ENCODE measurements around the gene DNAAF2.

The DNAAF2 gene

DNA sequence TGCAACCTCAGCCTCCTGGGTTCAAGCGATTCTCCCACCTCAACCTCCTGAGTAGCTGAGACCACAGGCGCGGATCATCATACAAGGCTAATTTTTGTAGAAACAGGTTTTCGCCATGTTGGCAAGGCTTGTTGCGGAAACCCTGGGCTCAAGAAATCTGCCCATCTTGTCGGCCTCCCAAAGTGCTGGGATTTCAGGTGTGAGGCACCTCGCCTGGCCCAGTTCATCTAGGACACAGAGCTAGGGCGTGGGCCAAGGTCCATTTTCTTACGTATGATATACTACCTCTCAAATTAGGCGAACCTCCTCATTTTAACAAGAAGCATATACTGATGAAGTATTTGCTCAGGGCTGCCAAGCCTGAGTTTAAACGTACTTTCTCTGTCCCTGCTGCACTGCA lies 51.0 kb downstream of the DNAAF2 start:
- peaks cover 13 to 15% of the 10 kb centered on the region in 2 donors for H3K4me1 ChIP-seq (ENCODE audit: control insufficient read depth in 2 of 2, insufficient read depth in 2 of 2, low read length in 2 of 2)
- H3K27me3 ChIP-seq (ENCODE audit: control insufficient read depth in 2 of 2, insufficient read depth in 2 of 2, low read length in 2 of 2): no peaks in the 10 kb centered on the region
- H3K9me3 ChIP-seq (ENCODE audit: control insufficient read depth in 2 of 2, low read length in 2 of 2): no peaks in the 10 kb centered on the region
- peak overlapping the region; percentile 19 to 94 for H3K4me3 ChIP-seq (ENCODE audit: low read length in 2 of 2)
- H3K9ac ChIP-seq (ENCODE audit: low read depth in 1 of 2, low read length in 2 of 2): no peak overlapping the region
- H3K36me3 ChIP-seq (ENCODE audit: control insufficient read depth in 2 of 2, insufficient read depth in 2 of 2, low read length in 2 of 2): peaks cover 11 to 21% of the 10 kb centered on the region in 2 donors
- H3K27ac ChIP-seq (ENCODE audit: low read depth in 2 of 2, low read length in 2 of 2): no peak overlapping the region

DNA sequence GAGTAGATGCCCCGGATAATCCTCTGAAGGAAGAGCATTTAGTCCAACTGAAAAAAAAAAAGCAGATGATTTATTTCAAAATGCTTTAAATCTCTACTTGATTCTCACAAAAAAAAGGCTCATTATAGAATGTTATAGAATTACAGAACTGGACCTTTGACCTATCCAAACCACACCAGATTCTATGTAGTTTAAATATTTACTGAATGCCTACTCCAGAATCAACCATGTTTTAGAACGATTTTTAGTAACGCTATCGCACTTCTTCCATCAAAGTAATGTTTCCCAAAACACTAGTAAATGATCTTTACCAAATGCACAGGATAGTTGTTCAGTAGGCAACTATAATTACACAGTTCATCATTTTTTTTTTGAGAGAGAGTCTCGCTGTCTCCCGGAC lies 51.4 kb downstream of the DNAAF2 start:
- Histone ChIP-seq H3K27me3 (ENCODE audit: control insufficient read depth in 2 of 2, insufficient read depth in 2 of 2, low read length in 2 of 2) (no peaks in the 10 kb centered on the region), H3K9me3 (ENCODE audit: control insufficient read depth in 2 of 2, low read length in 2 of 2) (no peaks in the 10 kb centered on the region), H3K27ac (ENCODE audit: low read depth in 2 of 2, low read length in 2 of 2) (no peak overlapping the region), H3K4me3 (ENCODE audit: low read length in 2 of 2) (peak overlapping the region in 1 of 2 donors; percentile 94), H3K36me3 (ENCODE audit: control insufficient read depth in 2 of 2, insufficient read depth in 2 of 2, low read length in 2 of 2) (peaks cover 11 to 21% of the 10 kb centered on the region in 2 donors), H3K4me1 (ENCODE audit: control insufficient read depth in 2 of 2, insufficient read depth in 2 of 2, low read length in 2 of 2) (peaks cover 13 to 15% of the 10 kb centered on the region in 2 donors), H3K9ac (ENCODE audit: low read depth in 1 of 2, low read length in 2 of 2) (no peak overlapping the region)

DNA sequence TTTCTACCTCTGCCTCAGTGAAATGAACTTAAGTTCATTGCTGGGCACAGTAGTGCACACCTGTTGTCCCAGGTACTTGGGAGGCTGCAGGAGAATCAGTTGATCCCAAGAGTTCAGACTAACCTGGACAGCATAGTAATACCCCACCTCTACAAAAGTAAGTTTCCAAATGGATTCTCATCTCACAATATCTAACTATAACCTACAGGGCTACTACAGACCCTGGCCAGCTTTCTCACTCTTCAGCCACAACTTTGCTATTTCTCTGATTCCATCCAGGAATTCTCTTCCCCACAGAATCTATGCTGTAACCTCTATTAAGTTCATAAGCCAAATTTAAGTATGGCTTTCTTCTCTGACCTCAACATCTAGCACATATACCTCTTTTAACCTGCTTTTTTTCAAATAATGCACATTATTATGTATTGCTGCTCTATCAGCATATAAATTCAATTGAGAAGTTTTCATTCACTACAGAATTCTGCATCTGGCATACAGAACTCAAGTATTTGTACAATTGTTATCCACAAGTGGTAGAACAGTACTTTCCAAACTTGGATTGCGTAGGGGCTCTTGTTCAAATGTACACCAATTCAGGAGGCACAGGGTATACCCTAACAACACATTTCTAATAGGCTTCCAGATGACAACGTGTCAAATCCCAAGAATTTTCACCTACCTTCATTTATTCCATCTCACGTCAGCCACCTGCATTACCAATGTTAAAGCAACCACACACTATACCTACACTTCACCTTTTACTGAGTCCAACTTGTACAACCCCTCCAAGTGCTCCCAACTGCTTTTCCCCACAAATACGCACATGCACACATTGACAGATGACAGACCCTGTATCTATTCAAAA lies 52.7 kb downstream of the DNAAF2 start:
- Histone ChIP-seq H3K4me1 (ENCODE audit: control insufficient read depth in 2 of 2, insufficient read depth in 2 of 2, low read length in 2 of 2) (peaks cover 13 to 15% of the 10 kb centered on the region in 2 donors), H3K9ac (ENCODE audit: low read depth in 1 of 2, low read length in 2 of 2) (no peak overlapping the region), H3K9me3 (ENCODE audit: control insufficient read depth in 2 of 2, low read length in 2 of 2) (no peaks in the 10 kb centered on the region), H3K27me3 (ENCODE audit: control insufficient read depth in 2 of 2, insufficient read depth in 2 of 2, low read length in 2 of 2) (no peaks in the 10 kb centered on the region), H3K4me3 (ENCODE audit: low read length in 2 of 2) (no peak overlapping the region), H3K36me3 (ENCODE audit: control insufficient read depth in 2 of 2, insufficient read depth in 2 of 2, low read length in 2 of 2) (peaks cover 11 to 22% of the 10 kb centered on the region in 2 donors), H3K27ac (ENCODE audit: low read depth in 2 of 2, low read length in 2 of 2) (no peak overlapping the region)

DNA sequence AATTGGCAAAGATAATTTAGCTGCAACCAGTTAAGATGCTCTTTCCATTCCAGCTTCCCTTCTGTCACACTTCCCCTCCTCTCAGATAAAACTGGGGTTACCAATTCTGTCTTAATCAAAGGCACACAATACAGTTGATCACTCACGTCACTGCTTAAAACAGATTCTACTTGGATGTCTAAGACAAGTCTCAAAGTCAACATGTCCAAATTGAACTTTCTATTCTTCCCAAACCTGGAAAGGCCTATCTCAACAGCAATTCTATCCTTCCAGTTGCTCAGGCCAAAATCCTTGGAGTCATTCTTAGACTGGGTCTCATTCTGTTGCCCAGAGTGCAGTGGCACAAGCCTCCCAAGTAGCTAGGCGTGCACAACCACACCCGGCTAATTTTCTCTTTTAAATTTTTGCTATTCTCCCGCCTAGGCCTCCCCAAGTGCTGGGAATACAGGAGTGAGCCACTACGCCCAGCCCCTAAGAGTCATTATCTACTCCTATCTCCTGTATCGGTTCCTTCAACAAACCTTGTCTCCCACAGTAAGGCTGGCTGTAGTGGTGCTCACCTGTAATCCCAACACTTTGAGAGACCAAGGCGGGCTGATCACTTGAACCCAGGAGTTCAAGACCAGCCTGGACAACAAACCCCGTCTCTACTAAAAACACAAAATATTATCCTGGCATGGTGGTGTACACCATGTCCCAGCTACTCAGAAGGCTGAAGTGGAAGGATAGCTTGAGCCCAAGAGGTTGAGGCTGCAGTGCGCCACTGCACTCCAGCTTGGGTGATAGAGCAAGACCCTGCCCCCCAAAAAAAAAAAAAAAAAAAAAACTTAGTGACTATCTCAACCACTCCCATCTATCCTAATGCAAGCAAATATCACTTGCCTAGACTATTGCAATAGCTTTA lies 53.6 kb downstream of the DNAAF2 start:
- no peak overlapping the region for H3K27ac ChIP-seq (ENCODE audit: low read depth in 2 of 2, low read length in 2 of 2)
- no peaks in the 10 kb centered on the region for H3K9me3 ChIP-seq (ENCODE audit: control insufficient read depth in 2 of 2, low read length in 2 of 2)
- no peaks in the 10 kb centered on the region for H3K27me3 ChIP-seq (ENCODE audit: control insufficient read depth in 2 of 2, insufficient read depth in 2 of 2, low read length in 2 of 2)
- no peak overlapping the region for H3K9ac ChIP-seq (ENCODE audit: low read depth in 1 of 2, low read length in 2 of 2)
- peaks cover 13 to 15% of the 10 kb centered on the region in 2 donors for H3K4me1 ChIP-seq (ENCODE audit: control insufficient read depth in 2 of 2, insufficient read depth in 2 of 2, low read length in 2 of 2)
- H3K4me3 ChIP-seq (ENCODE audit: low read length in 2 of 2): no peak overlapping the region
- H3K36me3 ChIP-seq (ENCODE audit: control insufficient read depth in 2 of 2, insufficient read depth in 2 of 2, low read length in 2 of 2): peaks cover 15 to 31% of the 10 kb centered on the region in 2 donors

DNA sequence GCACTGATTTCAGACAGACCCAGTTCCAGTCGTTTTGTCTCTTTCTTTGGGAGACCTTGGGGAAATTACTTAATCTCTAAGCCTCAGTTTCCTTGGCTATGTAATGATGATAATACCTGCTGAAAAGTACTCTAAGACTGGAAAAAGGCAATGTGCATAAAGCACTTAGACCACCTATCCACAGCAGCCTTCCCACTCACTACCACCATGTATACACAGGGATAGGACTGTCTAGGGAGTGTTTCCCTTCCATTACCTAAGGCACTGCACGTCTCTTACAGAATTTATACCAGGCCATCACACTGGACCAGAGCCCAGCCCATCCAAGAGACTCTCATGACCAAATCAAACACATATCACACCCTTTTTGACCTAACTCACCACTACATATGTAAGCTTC lies 55.2 kb downstream of the DNAAF2 start:
- Histone ChIP-seq H3K4me3 (ENCODE audit: low read length in 2 of 2) (no peak overlapping the region), H3K27me3 (ENCODE audit: control insufficient read depth in 2 of 2, insufficient read depth in 2 of 2, low read length in 2 of 2) (no peaks in the 10 kb centered on the region), H3K4me1 (ENCODE audit: control insufficient read depth in 2 of 2, insufficient read depth in 2 of 2, low read length in 2 of 2) (peaks cover 13% of the 10 kb centered on the region in 2 donors), H3K9me3 (ENCODE audit: control insufficient read depth in 2 of 2, low read length in 2 of 2) (no peaks in the 10 kb centered on the region), H3K36me3 (ENCODE audit: control insufficient read depth in 2 of 2, insufficient read depth in 2 of 2, low read length in 2 of 2) (peaks cover 18 to 30% of the 10 kb centered on the region in 2 donors), H3K27ac (ENCODE audit: low read depth in 2 of 2, low read length in 2 of 2) (no peak overlapping the region), H3K9ac (ENCODE audit: low read depth in 1 of 2, low read length in 2 of 2) (no peak overlapping the region)

DNA sequence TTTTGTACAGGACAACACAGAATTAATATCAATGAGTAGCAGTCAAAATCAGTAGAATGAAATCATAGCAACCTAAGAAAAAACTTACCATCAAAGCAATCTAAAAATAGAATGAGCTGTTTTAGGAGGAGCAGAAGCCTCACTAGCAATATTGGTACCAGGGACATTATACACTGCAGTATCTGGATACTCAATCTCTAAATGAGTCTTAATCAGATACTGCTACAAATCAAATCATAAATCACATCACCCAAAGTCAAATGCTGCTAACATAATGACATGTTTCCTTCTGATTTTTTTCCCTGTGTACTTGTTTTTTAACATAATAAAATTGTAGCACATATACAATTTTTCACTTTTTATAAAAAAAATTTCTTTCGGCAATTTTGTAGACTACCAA lies 56.9 kb downstream of the DNAAF2 start:
- H3K27ac ChIP-seq (ENCODE audit: low read depth in 2 of 2, low read length in 2 of 2): no peak overlapping the region
- no peak overlapping the region for H3K4me3 ChIP-seq (ENCODE audit: low read length in 2 of 2)
- H3K27me3 ChIP-seq (ENCODE audit: control insufficient read depth in 2 of 2, insufficient read depth in 2 of 2, low read length in 2 of 2): no peaks in the 10 kb centered on the region
- H3K9me3 ChIP-seq (ENCODE audit: control insufficient read depth in 2 of 2, low read length in 2 of 2): no peaks in the 10 kb centered on the region
- peaks cover 17 to 21% of the 10 kb centered on the region in 2 donors for H3K36me3 ChIP-seq (ENCODE audit: control insufficient read depth in 2 of 2, insufficient read depth in 2 of 2, low read length in 2 of 2)
- H3K9ac ChIP-seq (ENCODE audit: low read depth in 1 of 2, low read length in 2 of 2): no peak overlapping the region
- H3K4me1 ChIP-seq (ENCODE audit: control insufficient read depth in 2 of 2, insufficient read depth in 2 of 2, low read length in 2 of 2): no peaks in the 10 kb centered on the region
